ENCODE results near the gene COMT. TPM values are rescaled to one million over a fixed set of nuclear protein-coding genes. Genes with fewer than 3 reads are reported as not detected.

COMT gene
- total RNA-seq, 3 donors from 2014 or later (not counting 1 experiment from before 2014, with no cell fraction given), result 37.5 to 56.2 (median 38.2) TPM

- H3K27ac Mint-ChIP-seq, result no peak overlapping the region
- ATAC-seq (no peak), DNase-seq (no peak)
- intact Hi-C loops (cut with micrococcal nuclease), result no loop called here
- H3K9me3 Mint-ChIP-seq, result no peaks in the 10 kb centered on the region
- no peak for TF ChIP-seq CTCF (IDR thresholded peaks at IDR 0.05)
- Histone ChIP-seq H3K4me3 (ENCODE audit: low read length) (no peak overlapping the region), H3K4me1 (ENCODE audit: control insufficient read depth, insufficient read depth, low read length) (peaks cover 4% of the 10 kb centered on the region), H3K36me3 (ENCODE audit: control insufficient read depth, insufficient read depth, low read length) (peaks cover 12% of the 10 kb centered on the region), H3K27me3 (ENCODE audit: control insufficient read depth, insufficient read depth, low read length) (no peaks in the 10 kb centered on the region), H3K27ac (ENCODE audit: low read length) (no peak overlapping the region), H3K9me3 (ENCODE audit: control insufficient read depth, insufficient read depth, low read length) (no peaks in the 10 kb centered on the region)
- 95% methylated on average over 16 of the region's 16 CpGs for WGBS (ENCODE audit: insufficient coverage)
- H3K4me3 Mint-ChIP-seq, result no peak overlapping the region
- no peaks in the 10 kb centered on the region for H3K27me3 Mint-ChIP-seq (ENCODE audit: low read depth in 2 of 2)
- no peaks in the 10 kb centered on the region for H3K4me1 Mint-ChIP-seq
- H3K36me3 Mint-ChIP-seq, result no peaks in the 10 kb centered on the region
These were observed 43.8 kb upstream of the COMT start for GRCh38 chr22:19897726-19898125.

GRCh38 chr22:19898145-19898544 is 43.4 kb upstream of the COMT start:
- Histone ChIP-seq H3K9me3 (ENCODE audit: control insufficient read depth, insufficient read depth, low read length) (no peaks in the 10 kb centered on the region), H3K36me3 (ENCODE audit: control insufficient read depth, insufficient read depth, low read length) (peaks cover 12% of the 10 kb centered on the region), H3K27ac (ENCODE audit: low read length) (no peak overlapping the region), H3K27me3 (ENCODE audit: control insufficient read depth, insufficient read depth, low read length) (no peaks in the 10 kb centered on the region), H3K4me3 (ENCODE audit: low read length) (no peak overlapping the region), H3K4me1 (ENCODE audit: control insufficient read depth, insufficient read depth, low read length) (no peaks in the 10 kb centered on the region)
- intact Hi-C loops (cut with micrococcal nuclease), result no loop called here
- no peak overlapping the region for H3K4me3 Mint-ChIP-seq
- ATAC-seq, result no peak
- 94% methylated on average over 7 of the region's 7 CpGs for WGBS (ENCODE audit: insufficient coverage)
- no peaks in the 10 kb centered on the region for H3K4me1 Mint-ChIP-seq
- no peaks in the 10 kb centered on the region for H3K9me3 Mint-ChIP-seq
- no peaks in the 10 kb centered on the region for H3K36me3 Mint-ChIP-seq
- no peak for TF ChIP-seq CTCF (IDR thresholded peaks at IDR 0.05)
- no peak overlapping the region for H3K27ac Mint-ChIP-seq
- no peaks in the 10 kb centered on the region for H3K27me3 Mint-ChIP-seq (ENCODE audit: low read depth in 2 of 2)
- DNase-seq, result no peak

GRCh38 chr22:19898831-19899567 is 42.6 kb upstream of the COMT start:
- TF ChIP-seq CTCF (IDR thresholded peaks at IDR 0.05), result no peak
- ATAC-seq (no peak), DNase-seq (no peak)
- no peaks in the 10 kb centered on the region for H3K9me3 Mint-ChIP-seq
- intact Hi-C loops (cut with micrococcal nuclease), result no loop called here
- no peak overlapping the region for H3K4me3 ChIP-seq (ENCODE audit: low read length)
- H3K27ac ChIP-seq (ENCODE audit: low read length), result no peak overlapping the region
- no peak overlapping the region for H3K4me3 Mint-ChIP-seq
- H3K9me3 ChIP-seq (ENCODE audit: control insufficient read depth, insufficient read depth, low read length), result no peaks in the 10 kb centered on the region
- peaks cover 10% of the 10 kb centered on the region for H3K36me3 ChIP-seq (ENCODE audit: control insufficient read depth, insufficient read depth, low read length)
- no peak overlapping the region for H3K27ac Mint-ChIP-seq
- 95% methylated on average over 16 of the region's 16 CpGs for WGBS (ENCODE audit: insufficient coverage)
- no peaks in the 10 kb centered on the region for H3K4me1 Mint-ChIP-seq
- H3K4me1 ChIP-seq (ENCODE audit: control insufficient read depth, insufficient read depth, low read length), result no peaks in the 10 kb centered on the region
- no peaks in the 10 kb centered on the region for H3K27me3 ChIP-seq (ENCODE audit: control insufficient read depth, insufficient read depth, low read length)
- H3K27me3 Mint-ChIP-seq (ENCODE audit: low read depth in 2 of 2), result no peaks in the 10 kb centered on the region
- no peaks in the 10 kb centered on the region for H3K36me3 Mint-ChIP-seq
